ACC112 (cell line): ENCODE measurements around the gene CAP2.
A peak's percentile ranks its signal among the peaks of the same experiment; 100 is the strongest.
"Not testable (repeated sequence)": the region's sequence is repeated elsewhere in the genome, so short reads cannot be mapped to it uniquely, and the experiment has no call there.

Experiments used
- H2AFZ ChIP-seq: fragments of 200-600 bp; sonication (generic); one replicate; pipeline ENCODE4 v1.6.0; 2017; ENCODE audit warnings: antibody characterized with exemption, low read length; ENCODE audit not compliant: unreplicated experiment
- H3K27ac ChIP-seq: fragments of 200-600 bp; sonication (generic); 2 replicates; pipeline ENCODE4 v1.5.1; 2014; ENCODE audit warnings: low read depth, mild to moderate bottlenecking, antibody characterized with exemption, low read length, moderate library complexity
- H3K27me3 ChIP-seq: fragments of 200-600 bp; sonication (generic); 2 replicates; pipeline ENCODE4 v1.6.1; 2014; ENCODE audit warnings: mild to moderate bottlenecking, antibody characterized with exemption, low read length, moderate library complexity, mixed read lengths; ENCODE audit not compliant: insufficient read depth
- H3K36me3 ChIP-seq: fragments of 200-600 bp; sonication (generic); 2 replicates; pipeline ENCODE4 v1.6.1; 2016; ENCODE audit warnings: mild to moderate bottlenecking, antibody characterized with exemption, low read length, moderate library complexity, mixed read lengths; ENCODE audit not compliant: insufficient read depth
- H3K4me1 ChIP-seq: fragments of 200-600 bp; sonication (generic); one replicate; pipeline ENCODE4 v1.6.1; 2016; ENCODE audit warnings: low read length, mixed read lengths; ENCODE audit not compliant: insufficient read depth, unreplicated experiment, control insufficient read depth
- H3K4me3 ChIP-seq: fragments of 200-600 bp; sonication (generic); 2 replicates; pipeline ENCODE4 v1.5.1; 2014; ENCODE audit warnings: mild to moderate bottlenecking, low read depth, low read length
- H3K79me2 ChIP-seq: fragments of 200-600 bp; sonication (generic); one replicate; pipeline ENCODE4 v1.6.0; 2016; ENCODE audit warnings: low read length; ENCODE audit not compliant: control insufficient read depth, unreplicated experiment, insufficient read depth

Gene CAP2

DNA sequence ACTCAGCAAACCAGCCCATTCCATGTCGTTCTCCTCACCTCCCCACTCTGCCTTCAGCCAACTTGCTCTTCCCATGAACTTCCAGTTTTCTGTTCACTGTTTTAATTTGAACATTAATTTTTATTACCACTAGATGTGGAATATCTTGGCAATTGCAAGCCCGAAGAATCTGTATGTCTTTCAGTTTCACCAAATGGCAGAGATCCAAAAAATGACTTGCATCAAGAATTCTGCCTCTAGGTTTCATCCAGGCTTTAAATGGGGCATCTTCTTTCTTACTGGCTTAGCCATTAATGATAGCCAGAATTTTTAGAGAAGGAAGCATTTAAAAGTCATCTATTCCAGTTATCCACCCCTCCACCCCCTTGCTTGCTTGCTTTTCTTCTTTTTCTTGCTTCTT is 39.0 kb downstream of the CAP2 start:
- Histone ChIP-seq H3K36me3 (no peaks in the 10 kb centered on the region), H3K4me1 (peaks cover 5% of the 10 kb centered on the region), H3K4me3 (no peak overlapping the region), H3K27ac (no peak overlapping the region), H2AFZ (no peak overlapping the region), H3K27me3 (no peaks in the 10 kb centered on the region), H3K79me2 (no peaks in the 10 kb centered on the region)

DNA sequence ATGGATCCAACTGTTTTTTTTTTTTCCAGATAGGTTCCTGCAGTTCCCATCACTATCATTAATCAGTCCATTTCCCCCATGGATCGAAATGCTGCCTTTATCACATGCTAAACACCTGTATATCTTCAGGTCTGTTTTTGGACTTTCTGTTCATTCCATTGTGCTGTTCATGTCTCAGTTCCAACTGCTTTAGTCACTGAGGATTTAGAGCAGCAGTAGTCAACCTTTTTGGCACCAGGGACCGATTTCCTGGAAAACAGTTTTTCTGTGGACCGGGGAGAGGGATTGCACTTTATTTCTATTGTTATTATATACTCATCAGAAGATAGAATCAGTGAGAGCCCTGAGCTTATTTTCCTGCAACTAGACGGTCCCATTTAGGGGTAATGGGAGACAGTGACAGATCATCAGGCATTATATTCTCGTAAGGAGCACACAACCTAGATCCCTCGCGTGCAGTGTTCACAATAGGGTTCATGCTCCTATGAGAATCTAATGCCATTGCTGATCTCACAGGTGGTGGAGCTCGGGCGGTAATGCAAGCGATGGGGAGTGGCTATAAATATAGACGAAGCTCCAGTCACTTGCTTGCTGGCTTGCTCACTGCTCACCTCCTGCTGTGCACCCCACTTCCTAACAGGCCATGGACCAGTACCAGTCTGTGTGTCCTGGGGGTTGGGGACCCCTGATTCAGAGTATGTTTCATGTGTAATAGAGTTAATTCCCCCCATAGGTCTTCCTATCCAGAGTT is 46.0 kb downstream of the CAP2 start:
- no peak overlapping the region for H3K4me3 ChIP-seq
- no peaks in the 10 kb centered on the region for H3K79me2 ChIP-seq
- no peak overlapping the region for H2AFZ ChIP-seq
- H3K27me3 ChIP-seq: no peaks in the 10 kb centered on the region
- no peaks in the 10 kb centered on the region for H3K36me3 ChIP-seq
- H3K4me1 ChIP-seq: no peaks in the 10 kb centered on the region
- no peak overlapping the region for H3K27ac ChIP-seq

GRCh38 chr6:17440811-17441210 is 47.4 kb downstream of the CAP2 start:
- H2AFZ ChIP-seq, H3K79me2 ChIP-seq, H3K4me1 ChIP-seq, H3K36me3 ChIP-seq, H3K27me3 ChIP-seq, H3K27ac ChIP-seq, H3K4me3 ChIP-seq: not testable (repeated sequence)

DNA sequence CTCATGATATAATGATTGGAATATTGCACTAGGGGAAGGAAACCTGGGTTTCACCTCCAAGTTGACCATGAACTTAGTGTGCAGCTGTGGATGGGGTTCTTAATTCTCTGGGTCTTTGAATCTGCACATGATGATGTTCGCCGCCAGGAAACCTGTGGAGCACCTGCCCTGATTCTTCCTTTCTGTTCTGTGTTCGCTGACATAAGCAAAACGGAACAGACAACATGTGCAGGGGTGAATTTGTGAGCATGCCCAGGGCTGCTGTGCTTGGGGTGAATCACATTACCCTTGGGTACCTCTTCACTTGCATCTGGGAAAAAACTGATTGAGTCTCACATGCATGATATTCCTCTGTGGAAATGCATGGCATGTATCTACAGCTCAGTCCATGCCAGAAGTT is 48.8 kb downstream of the CAP2 start:
- Histone ChIP-seq H3K27ac (no peak overlapping the region), H3K4me3 (no peak overlapping the region), H3K4me1 (no peaks in the 10 kb centered on the region), H3K36me3 (no peaks in the 10 kb centered on the region), H3K79me2 (no peaks in the 10 kb centered on the region), H2AFZ (no peak overlapping the region), H3K27me3 (no peaks in the 10 kb centered on the region)

DNA sequence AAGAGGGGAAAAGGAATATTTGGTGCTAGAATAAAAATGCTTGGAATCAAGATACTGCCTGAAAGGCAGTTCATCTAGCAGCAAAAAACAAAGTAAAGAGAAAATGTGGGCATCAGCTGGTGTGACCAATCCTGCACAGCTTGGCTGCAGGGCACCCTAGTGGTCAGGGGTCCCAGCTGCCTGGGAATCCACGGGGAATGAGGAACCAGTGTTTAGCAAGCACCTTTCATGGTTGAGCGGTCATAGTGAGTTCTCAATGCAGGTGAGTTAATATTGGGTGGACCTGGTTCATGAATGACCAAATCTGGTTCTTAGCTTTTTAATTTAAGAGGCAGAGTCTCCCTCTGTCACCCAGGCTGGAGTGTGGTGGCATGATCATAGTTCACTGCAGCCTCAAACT is 53.3 kb downstream of the CAP2 start:
- no peaks in the 10 kb centered on the region for H3K36me3 ChIP-seq
- no peak overlapping the region for H3K4me3 ChIP-seq
- H3K4me1 ChIP-seq: no peaks in the 10 kb centered on the region
- H3K27me3 ChIP-seq: no peaks in the 10 kb centered on the region
- no peak overlapping the region for H2AFZ ChIP-seq
- H3K27ac ChIP-seq: no peak overlapping the region
- H3K79me2 ChIP-seq: no peaks in the 10 kb centered on the region

DNA sequence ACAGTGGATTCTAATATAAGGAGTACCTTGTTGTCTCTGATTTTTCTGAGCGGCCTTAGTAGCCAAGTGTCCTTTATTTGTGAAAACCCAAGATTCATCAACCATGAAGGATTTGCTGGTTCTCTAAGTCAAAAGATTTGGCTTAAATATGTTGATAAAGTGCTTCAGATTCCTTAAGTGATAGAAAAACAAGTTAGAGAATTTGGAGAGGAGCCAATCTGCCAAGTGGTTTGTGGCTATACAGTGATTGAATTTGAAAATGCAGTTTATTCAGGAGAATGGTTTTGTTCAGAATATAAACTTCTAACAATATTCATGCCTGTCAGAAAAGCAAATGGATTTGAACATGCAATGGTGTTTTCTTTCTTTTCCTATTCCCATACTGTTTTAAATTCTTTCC is 54.8 kb downstream of the CAP2 start:
- H3K4me3 ChIP-seq: no peak overlapping the region
- no peaks in the 10 kb centered on the region for H3K36me3 ChIP-seq
- H3K27me3 ChIP-seq: no peaks in the 10 kb centered on the region
- no peaks in the 10 kb centered on the region for H3K79me2 ChIP-seq
- no peaks in the 10 kb centered on the region for H3K4me1 ChIP-seq
- H3K27ac ChIP-seq: no peak overlapping the region
- H2AFZ ChIP-seq: no peak overlapping the region

- Histone ChIP-seq H3K79me2 (no peaks in the 10 kb centered on the region), H3K27ac (no peak overlapping the region), H2AFZ (no peak overlapping the region), H3K4me1 (no peaks in the 10 kb centered on the region), H3K27me3 (no peaks in the 10 kb centered on the region), H3K36me3 (no peaks in the 10 kb centered on the region), H3K4me3 (no peak overlapping the region)
These were observed 57.0 kb downstream of the CAP2 start for GRCh38 chr6:17450397-17450796.

DNA sequence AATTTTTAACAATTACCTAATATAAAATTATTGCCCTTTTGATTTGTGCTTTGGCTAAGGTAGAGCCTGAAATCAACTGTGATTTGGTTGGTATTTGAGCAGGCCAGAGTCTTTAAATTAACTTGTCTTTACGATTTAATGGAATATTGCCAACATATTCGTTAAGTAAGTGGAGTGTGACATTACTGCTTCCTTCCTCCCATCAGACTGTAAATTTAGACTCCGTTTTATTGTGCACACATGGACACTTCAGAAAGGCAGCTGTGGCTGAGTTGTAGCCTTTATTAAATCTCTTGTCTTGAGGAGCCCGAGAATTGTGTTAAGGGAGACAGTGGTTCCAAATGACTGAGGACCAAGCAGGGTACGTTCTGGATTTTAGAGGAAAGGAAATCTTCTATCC is 57.4 kb downstream of the CAP2 start:
- Histone ChIP-seq H3K27me3 (no peaks in the 10 kb centered on the region), H3K36me3 (no peaks in the 10 kb centered on the region), H2AFZ (no peak overlapping the region), H3K4me1 (no peaks in the 10 kb centered on the region), H3K27ac (no peak overlapping the region), H3K4me3 (no peak overlapping the region), H3K79me2 (no peaks in the 10 kb centered on the region)

- no peaks in the 10 kb centered on the region for H3K36me3 ChIP-seq
- no peaks in the 10 kb centered on the region for H3K79me2 ChIP-seq
- H3K27ac ChIP-seq: no peak overlapping the region
- H3K4me3 ChIP-seq: no peak overlapping the region
- no peaks in the 10 kb centered on the region for H3K4me1 ChIP-seq
- H2AFZ ChIP-seq: no peak overlapping the region
- H3K27me3 ChIP-seq: no peaks in the 10 kb centered on the region
These were observed 58.7 kb downstream of the CAP2 start for GRCh38 chr6:17452096-17452495.

DNA sequence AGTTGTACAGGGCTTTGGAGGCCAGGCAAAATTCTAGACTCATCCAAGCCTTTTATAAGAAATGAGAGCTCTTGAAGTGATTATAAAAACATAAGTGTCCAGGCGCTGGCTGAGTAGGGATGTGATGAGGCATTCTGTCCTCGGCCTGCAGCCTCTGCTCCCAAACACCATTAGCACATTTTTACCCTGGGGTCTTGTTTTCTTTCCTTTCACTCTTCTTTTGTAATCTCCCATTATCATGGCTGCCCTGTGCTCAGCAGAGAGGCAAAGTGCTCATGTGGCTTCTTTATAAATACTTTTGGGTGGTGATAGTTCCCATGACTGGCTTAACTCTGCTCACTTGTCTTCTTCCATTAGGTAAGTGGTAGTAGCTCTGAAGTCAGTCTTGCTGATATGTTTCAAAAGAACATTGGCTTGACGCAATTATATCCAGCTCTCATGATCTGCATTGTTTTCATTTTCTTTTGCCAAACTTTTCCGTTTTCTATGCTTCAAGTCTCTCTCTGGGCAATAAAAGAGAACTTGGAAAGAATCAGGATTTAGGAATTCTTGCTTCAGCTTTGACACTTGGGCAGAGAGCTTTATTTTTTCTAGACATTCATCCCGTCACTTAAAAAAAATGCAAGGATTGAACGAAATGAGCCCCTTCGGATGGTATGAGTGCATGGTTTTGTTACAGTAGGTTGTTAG is 61.1 kb downstream of the CAP2 start:
- H3K27me3 ChIP-seq: no peaks in the 10 kb centered on the region
- H3K79me2 ChIP-seq: no peaks in the 10 kb centered on the region
- H3K4me1 ChIP-seq: no peaks in the 10 kb centered on the region
- H3K36me3 ChIP-seq: no peaks in the 10 kb centered on the region
- no peak overlapping the region for H3K27ac ChIP-seq
- H2AFZ ChIP-seq: no peak overlapping the region
- peak overlapping the region; percentile 40; the same call in 1 of the 2 replicates for H3K4me3 ChIP-seq

GRCh38 chr6:17455919-17456318 is 62.5 kb downstream of the CAP2 start:
- no peak overlapping the region for H3K27ac ChIP-seq
- H3K79me2 ChIP-seq: no peaks in the 10 kb centered on the region
- no peak overlapping the region for H2AFZ ChIP-seq
- no peak overlapping the region for H3K4me3 ChIP-seq
- no peaks in the 10 kb centered on the region for H3K4me1 ChIP-seq
- H3K36me3 ChIP-seq: no peaks in the 10 kb centered on the region
- no peaks in the 10 kb centered on the region for H3K27me3 ChIP-seq
